AG09319 (cell line): ENCODE results near the gene PLCB1.

Source experiments
- DNase-seq: peaks from one replicate; pipeline ENCODE4 v3.0.0-alpha.2; 2010; ENCODE audit warnings: low read depth; ENCODE audit errors: extremely low read depth
- CTCF ChIP-seq: IDR thresholded peaks from 2 replicates; pipeline ENCODE4 v1.5.1; 2011; ENCODE audit warnings: low read depth, mild to moderate bottlenecking, inconsistent platforms, low read length, moderate library complexity

The PLCB1 gene

GRCh38 chr20:8124639-8125038 lies 7.4 kb upstream of the PLCB1 start:
- no peak for DNase-seq
- no peak for TF ChIP-seq CTCF

GRCh38 chr20:8126181-8126580 lies 5.9 kb upstream of the PLCB1 start:
- TF ChIP-seq CTCF, result no peak

GRCh38 chr20:8126841-8127378 lies 5.2 kb upstream of the PLCB1 start:
- no peak for DNase-seq
- no peak for TF ChIP-seq CTCF

More at GRCh38 chr20:8126181-8126580, 5.9 kb upstream of the PLCB1 start:
- no peak for DNase-seq

GRCh38 chr20:8127553-8128255 lies 4.4 kb upstream of the PLCB1 start:
- DNase-seq, result no peak
- no peak for TF ChIP-seq CTCF

GRCh38 chr20:8128291-8129060 lies 3.6 kb upstream of the PLCB1 start:
- DNase-seq, result no peak
- TF ChIP-seq CTCF, result no peak

GRCh38 chr20:8129211-8129976 lies 2.7 kb upstream of the PLCB1 start:
- TF ChIP-seq CTCF, result no peak
- DNase-seq, result no peak
